DMS153 treated with DMSO at 0.1 percent for 48 hours (cell line): ENCODE measurements around the gene NXPE3.
"Not testable (repeated sequence)": the region's sequence is repeated elsewhere in the genome, so short reads cannot be mapped to it uniquely, and the experiment has no call there.

Experiments
- DNase-seq: peaks from one replicate; lab custom pipeline; 2025; ENCODE audit not compliant: unreplicated experiment; lab: John Stamatoyannopoulos, UW

NXPE3 gene

DNA sequence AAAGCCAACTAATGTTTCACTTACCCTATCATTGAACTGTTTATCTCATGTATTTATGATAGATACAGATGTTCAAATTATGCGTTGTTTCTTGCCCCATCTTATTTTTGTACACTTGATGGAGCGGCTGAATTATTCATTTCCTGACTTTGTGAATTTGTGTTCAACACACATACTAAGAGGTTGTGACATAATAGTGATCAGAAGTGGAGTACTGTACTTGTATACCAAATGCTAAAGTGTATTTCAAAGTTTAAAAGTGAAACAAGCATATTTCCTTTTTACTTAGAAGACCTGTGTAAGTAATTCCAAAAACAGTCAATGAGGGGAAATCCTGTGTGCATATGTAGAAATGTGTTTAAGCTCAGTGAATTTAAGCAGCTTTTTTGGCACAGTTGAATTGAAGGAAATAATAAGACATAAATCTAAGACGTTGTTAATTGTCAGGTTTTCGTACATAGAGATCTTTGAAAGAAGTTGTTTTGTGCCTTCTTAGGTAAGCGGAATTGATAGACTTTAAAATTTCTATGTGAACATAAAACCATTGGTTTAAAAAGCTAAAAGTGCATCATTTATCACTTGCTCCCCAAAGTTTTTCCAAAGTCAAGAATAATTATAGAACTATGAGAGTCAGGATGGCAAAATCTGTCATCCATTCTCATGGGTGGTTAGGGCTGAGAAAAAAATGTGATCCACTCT, 72.2 kb downstream of the NXPE3 start:
- no peak for DNase-seq

DNA sequence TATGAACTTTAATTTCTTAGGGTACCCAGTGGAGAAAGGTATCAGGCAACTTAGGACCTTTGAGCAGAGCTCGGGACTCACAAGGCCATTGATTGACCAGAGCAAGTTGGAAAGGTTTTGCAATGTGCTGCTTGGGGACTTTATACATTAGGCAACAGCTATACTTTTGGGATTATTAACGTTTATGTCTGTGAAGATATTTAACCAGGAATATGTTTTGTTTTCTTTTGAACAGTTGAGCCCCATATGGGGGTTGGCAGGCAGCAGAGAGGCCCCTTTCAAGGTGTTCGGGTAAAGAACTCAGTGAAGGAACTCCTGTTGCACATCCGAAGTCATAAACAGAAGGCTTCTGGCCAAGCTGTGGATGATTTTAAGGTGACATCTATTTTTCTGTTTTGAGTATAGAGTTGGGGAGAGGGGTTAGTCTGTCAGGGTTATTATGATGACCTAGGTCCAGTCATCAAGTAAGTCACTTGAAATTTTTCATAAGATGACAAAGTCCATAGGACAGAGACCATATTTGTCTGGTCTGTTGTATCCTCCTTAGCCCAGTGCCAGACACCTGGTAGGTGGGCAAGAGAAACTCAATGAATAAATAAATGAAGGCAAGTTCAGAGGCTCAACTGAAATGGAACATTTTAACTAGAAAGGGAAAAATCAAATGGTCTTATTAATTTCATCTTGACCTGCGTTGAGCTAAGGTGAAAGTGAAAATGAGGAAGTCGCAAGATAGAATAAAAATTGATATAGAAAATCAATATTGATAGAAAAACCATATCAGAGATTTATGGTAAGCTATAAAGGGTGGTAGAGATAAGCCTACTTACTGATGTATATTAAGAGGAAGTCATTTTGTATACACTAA, 73.1 kb downstream of the NXPE3 start:
- no peak for DNase-seq

DNA sequence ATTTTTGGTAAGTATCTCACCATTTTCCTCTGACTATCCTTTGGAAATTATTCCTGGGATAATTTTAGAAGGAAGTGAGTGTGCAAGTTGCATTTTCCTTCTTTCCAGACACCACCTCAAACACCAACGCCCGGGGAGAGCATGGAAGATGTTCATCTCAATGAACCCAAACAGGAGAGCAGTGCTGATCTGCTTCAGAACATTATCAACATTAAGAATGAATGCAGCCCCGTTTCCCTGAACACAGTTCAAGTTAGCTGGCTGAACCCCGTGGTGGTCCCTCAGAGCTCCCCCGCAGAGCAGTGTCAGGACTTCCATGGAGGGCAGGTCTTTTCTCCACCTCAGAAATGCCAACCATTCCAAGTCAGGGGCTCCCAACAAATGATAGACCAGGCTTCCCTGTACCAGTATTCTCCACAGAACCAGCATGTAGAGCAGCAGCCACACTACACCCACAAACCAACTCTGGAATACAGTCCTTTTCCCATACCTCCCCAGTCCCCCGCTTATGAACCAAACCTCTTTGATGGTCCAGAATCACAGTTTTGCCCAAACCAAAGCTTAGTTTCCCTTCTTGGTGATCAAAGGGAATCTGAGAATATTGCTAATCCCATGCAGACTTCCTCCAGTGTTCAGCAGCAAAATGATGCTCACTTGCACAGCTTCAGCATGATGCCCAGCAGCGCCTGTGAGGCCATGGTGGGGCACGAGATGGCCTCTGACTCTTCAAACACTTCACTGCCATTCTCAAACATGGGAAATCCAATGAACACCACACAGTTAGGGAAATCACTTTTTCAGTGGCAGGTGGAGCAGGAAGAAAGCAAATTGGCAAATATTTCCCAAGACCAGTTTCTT, 74.2 kb downstream of the NXPE3 start:
- no peak for DNase-seq

DNA sequence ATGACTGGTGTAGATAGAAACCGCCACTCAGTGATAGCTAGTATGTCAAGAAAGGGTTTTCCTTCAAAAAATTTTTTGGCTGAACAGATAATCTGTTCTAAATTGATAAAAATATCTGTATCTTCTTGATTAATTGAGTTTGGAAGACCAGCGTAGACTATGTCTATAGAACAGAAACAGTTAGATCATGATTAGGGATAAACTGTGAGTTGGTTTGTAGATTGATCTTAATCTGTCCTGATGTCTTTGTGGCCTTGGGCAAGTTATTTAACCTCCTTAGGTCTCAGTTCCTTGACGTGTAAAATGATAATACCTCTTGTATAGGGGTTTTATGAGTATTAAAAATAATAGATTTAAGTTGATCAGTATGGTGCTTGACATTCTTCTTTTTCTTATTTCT, 75.0 kb downstream of the NXPE3 start:
- DNase-seq, result no peak

DNA sequence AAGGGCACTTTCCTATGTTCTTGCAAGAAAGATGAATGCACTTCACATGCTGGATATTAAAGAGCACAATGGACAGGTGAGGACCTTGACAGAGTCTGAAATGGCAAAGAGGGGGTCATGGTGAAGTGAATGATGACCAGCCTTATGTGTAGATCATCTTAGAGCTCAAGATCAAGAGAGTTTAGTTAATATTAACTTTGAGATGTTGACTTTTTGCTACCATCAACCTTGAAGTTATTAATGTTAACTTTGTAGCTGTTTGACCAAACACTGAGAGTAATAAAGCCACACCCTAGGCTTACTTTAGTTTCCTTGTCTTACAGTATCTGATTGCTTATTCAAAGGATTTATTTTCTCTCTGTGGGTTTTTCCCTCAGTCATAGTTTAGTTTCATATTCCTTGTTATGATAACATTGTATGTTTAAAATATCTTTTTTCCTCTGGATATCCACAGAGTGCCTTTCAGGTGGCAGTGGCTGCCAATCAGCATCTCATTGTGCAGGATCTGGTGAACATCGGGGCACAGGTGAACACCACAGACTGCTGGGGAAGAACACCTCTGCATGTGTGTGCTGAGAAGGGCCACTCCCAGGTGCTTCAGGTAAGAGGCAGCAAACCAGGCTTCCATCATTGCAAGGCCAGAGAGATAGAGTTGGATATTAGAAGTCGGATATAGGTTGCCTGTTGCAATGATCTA, 75.7 kb downstream of the NXPE3 start:
- DNase-seq, result no peak

DNA sequence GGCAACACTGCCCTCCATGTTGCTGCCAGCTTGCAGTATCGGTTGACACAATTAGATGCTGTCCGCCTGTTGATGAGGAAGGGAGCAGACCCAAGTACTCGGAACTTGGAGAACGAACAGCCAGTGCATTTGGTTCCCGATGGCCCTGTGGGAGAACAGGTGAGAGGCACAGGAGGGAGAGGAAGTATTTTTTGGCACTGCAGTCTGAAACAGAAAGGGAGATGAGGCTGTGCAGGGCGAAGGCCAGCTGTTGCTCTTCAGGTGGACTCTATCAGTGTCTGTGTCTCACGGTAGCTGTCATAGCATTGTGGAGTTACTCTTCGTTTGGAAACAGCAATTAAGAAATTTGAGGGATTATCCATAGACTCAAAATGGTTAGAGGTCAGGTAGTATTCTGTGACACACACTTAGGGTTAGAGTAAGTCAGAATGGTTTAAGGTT, 78.3 kb downstream of the NXPE3 start:
- no peak for DNase-seq

DNA sequence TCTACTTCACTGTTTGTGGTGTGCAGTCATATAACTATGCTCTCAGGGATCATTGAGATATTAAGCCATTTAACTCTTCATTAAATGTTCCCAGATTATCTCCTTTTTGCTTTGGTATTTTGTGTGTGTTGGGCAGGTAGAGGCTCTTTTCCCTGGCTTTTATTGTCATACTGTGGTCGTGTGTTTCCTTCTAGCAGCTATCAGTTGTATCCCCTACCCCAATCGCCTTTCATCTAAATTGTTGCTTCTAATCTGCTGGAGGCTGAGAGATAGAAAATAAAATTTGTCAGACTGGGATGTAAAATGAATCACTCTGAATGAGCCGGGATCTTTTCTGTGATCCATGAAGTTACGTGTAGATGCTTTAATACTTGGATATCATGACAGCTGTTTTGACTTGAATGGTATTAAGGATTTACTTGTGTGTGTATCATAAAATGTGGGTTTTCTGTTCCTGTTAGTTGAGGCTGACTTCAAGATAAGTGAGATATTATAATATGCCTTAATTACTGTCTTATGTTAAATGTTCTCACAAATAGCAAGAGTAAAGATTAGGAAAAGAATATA, 79.5 kb downstream of the NXPE3 start:
- no peak for DNase-seq

DNA sequence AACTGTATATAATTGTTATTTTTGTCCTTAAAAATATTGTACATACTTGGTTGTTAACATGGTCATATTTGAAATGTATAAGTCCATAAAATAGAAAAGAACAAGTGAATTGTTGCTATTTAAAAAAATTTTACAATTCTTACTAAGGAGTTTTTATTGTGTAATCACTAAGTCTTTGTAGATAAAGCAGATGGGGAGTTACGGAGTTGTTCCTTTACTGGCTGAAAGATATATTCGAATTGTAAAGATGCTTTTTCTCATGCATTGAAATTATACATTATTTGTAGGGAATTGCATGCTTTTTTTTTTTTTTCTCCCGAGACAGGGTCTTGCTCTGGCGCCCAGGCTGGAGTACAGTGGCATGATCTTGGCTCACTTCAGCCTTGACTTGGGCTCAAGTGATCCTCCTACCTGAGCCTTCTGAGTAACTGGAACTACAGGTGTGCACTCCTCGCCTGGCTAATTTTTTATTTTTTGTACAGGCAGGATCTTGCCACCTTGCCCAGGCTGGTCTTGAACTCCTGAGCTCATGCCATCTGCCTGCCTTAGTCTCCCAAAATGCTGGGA, 81.0 kb downstream of the NXPE3 start:
- DNase-seq, result no peak

DNA sequence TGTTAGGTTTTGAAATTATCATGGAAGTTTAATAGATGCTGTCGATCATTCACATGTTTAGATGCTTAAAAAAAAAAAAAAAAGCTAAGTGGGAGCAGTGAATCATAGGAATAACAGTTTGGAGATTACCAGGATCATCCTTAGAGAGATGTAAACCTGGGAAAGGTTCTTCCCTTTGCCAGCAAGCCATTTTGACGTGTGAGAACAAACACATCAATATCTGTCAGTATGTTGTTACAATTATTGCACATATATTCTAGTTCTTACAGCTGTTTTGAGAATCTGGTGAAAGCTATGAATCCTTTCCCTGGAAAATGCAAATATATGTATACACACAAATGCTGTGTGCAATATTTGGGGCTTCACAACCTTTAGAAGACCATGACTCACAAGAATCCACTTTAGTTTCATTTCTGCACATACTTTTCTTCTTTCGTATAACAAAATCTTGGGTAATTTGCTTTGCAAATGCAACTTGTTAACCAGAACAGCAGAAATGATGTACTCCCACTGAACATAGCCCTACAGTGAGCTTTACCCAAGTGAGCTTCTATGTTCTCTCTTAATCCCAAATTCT, 82.3 kb downstream of the NXPE3 start:
- no peak for DNase-seq

DNA sequence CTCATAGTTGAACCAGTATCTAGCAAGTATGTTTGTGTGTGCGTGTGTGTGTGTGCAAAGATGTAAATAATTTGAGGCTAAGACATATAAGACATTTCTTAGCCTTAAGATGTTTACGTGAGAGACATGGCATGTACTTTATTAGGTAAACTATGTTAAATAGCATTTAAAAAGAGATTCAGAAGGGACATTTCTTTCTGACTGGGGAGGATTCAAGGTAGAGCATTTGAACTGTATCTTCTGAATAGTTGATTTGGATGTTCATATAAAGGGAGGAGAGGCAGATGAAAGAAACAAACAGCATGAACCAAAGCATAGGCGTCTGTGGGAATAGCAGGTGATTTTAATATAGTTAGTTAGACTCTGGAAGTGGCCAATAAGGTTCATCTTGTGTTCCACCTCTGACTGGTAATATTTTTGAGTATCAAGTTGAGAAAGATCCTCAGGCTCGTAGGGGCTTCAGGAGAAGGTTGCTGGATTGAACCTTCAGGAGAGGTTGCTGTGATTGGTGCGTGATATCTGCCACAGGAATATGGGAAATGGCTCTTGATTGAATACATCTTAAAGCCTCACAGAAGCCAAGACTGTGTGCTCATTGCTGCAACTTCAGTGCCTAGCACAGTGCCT, 82.9 kb downstream of the NXPE3 start:
- no peak for DNase-seq

DNA sequence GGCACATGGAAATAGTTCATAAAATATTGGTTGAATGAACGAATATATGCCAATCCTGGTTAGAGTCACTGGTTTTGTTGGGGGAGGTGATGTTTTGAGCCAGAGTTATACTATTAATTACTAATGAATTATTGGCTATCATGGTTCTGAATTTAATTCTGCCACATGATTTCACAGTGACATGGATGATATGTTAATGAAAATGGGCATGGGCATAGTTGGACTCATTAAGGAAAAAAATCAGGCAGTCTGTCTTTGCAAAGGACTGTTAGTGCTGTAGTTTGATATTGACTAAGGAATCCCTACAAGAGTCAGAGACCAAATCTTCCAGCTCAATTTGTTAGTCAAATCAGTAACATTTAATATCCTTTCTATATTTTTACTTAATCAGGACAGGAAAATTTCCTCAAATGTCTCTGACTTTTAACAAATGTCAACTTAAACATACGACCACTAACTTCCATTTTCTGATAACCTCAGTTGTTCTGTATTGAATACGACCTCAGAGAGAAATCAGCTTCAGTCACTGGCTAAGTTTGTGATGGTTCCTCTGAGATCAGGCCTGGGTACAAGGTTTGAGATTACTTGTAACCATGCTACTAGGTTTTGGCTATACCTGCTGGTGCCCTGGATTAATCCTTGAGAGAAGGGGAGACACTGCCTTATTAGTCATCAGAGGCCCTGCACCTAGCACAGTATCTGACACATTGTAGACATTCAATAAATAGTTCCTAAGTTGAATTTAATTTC, 83.6 kb downstream of the NXPE3 start:
- no peak for DNase-seq

DNA sequence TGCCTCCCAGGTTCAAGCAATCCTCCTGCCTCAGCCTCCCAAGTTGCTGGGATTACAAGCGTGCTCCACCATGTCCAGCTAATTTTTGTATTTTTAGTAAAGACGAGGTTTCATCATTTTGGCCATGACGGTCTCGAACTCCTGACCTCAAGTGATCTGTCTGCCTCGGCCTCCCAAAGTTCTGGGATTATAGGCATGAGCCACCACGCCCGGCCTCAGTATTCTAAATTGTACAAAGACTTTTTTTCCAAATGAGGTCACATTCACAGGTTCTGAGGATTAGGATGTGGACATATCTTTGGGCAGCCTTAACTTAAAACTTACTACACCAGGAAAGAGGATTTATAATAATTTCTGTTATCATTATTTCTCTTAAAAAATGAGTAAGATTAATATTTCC, 85.9 kb downstream of the NXPE3 start:
- not testable (repeated sequence) for DNase-seq

DNA sequence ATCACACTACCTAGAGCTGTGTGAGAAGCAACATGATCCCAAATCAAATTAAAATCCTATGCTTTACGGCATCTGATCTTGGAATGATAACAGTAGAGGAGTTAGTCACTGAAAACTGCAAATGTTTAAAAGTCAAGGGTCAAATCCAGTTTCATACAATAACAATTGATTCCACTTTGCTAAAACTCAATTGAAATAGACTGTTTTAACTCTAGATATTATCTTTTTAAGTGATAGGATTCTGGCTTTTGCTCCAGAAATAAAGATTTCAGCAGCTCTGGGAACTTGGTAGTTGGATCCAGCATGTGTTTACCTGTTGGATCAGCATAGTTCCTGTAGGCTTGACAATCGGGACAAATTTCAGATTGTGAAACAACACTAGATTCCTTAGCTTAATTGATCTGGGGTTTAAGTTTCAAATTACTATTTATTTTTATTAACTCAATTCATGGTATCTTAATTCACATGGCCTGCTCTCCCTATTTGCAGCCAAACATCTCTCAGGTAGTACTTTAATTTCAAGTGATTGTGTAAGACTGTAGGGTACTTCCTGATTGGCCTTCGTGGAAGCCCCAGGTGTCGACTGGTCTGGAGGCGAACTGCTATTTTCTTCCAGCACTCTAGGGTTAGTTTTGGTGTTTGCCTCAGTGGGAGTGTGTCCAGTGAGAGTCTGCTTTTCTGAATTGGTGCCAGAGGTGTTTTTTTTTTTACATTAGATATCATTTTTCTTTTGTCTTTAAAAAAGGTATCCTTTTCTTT, 86.9 kb downstream of the NXPE3 start:
- no peak for DNase-seq

DNA sequence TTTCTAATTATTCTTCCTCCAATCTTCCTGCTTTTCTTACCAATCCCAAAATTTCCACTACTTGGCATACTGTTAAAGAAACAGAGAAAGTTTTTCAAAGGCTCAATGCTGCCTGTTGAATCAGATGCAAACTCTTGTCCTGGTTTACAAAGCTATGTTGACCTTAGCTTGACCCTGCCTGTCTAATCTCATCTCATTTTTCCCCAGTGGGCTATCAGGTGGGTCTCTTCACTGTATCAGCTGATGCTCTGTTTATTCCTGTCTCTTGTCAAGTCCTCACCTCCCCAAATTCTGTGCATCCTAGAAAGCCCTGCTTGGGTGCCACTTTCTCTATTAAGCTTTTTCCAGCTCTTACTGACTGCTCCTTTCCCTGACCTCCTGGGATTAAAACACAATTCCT, 88.5 kb downstream of the NXPE3 start:
- DNase-seq, result no peak

DNA sequence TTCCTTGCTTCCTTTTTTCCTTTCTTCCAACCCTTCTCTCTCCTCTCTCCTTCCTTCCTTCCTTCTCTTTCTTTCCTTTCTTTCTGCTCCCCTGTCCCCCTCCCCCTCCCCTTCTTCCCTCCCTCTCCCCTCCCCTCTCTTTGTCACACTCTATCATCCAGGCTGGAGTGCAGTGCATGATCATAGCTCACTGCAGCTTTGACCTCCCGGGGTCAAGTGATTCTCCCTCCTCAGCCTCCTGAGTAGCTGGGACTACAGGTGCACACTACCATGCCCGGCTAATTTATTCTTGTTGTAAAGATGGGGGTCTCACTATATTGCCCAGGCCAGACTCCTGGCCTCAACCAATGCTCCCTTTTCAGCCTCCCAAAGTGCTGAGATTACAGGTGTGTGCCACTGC, 89.0 kb downstream of the NXPE3 start:
- no peak for DNase-seq

DNA sequence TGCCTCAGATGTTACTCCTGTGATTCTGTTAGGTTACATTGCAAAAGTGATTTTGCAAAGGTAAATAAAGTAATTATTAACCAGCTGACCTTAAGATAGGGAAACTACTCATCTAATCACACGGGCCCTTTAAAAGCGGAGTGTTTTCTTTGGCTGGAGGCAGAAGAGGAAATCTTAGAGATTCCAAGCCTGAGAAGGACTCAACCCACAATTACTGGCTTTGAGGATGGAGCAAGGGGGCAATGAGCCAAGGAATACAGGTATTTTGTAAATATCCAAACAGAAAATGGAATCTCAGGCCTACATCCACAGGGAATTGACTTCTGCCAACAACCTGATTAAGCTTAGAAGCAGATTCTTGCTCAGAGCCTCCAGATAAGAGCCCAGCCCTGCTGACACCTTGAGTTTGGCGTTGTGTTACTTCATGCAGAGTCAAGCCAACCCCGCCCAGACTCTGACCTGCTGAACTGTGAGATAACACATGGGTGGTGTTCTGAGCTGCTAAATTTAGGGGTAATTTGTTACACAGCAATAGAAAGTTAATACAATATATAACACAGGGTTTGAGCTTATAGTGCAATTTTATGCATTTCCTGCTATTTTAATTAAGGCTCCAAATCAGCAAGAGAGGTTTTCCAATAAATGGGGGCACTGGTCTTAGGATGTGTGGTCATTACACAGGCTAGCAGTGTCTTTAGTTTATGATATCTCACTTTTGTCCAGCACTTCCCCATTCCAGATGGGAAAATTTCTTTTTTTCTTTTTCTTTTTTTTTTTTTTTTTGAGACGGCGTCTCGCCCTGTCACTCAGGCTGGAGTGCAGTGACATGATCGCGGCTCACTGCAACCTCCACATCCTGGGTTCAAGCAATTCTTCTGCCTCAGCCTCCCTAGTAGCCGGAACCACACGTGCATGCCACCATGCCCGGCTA, 89.8 kb downstream of the NXPE3 start:
- no peak for DNase-seq

DNA sequence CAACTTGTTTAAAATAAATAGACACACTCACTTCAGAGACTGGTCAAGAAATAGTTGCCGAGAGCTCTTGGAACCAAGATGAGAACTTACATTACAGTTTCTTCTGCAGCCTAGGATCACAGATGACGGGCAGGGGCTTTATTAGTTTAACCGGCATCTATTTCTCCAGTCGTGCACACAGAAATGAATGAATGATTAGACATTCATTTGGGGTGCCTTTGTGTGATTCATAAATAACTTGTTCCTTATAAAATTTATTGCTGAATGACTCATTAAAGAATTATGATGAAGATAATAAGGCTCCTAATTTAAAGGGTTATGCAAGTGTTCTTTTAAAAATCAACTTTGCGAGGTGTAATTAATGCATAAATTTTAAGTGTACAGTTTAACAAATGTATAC, 91.1 kb downstream of the NXPE3 start:
- no peak for DNase-seq
